HepG2 (cell line): ENCODE data around the gene TPM2. TPM values are rescaled to one million over a fixed set of nuclear protein-coding genes. Genes with fewer than 3 reads are reported as not detected.

Experiments used
- FOXK2 ChIP-seq: fragments of 450-650 bp; IDR thresholded peaks from 2 replicates; pipeline ENCODE4 v1.6.1; 2016
- MEF2D ChIP-seq: sonication (generic); formaldehyde crosslinking; IDR thresholded peaks from 2 replicates; pipeline ENCODE4 v1.5.1; 2020; ENCODE audit warnings: mild to moderate bottlenecking, missing genetic modification reagents
- RBM22 ChIP-seq: fragments of 200-400 bp; formaldehyde crosslinking; optimal IDR thresholded peaks from 2 replicates; pipeline ENCODE3; 2017; ENCODE audit warnings: mild to moderate bottlenecking, low read length, moderate library complexity
- RFXAP ChIP-seq: sonication (generic); formaldehyde crosslinking; IDR thresholded peaks from 2 replicates; pipeline ENCODE4 v1.4.0; 2020; ENCODE audit warnings: missing genetic modification reagents, borderline replicate concordance
- STAG1 ChIP-seq: sonication (generic); formaldehyde crosslinking; IDR thresholded peaks from 2 replicates; pipeline ENCODE4 v1.4.0; 2020; ENCODE audit warnings: missing genetic modification reagents
- ZNF326 ChIP-seq: sonication (generic); formaldehyde crosslinking; IDR thresholded peaks from 2 replicates; pipeline ENCODE4 v1.4.0; 2020; ENCODE audit warnings: missing genetic modification reagents, borderline replicate concordance
- ZNF543 ChIP-seq: sonication (generic); formaldehyde crosslinking; IDR thresholded peaks from 2 replicates; pipeline ENCODE4 v1.4.0; 2020; ENCODE audit warnings: mild to moderate bottlenecking, missing genetic modification reagents
- ZNF788 ChIP-seq: sonication (generic); formaldehyde crosslinking; IDR thresholded peaks from 2 replicates; pipeline ENCODE4 v1.5.0; 2020; ENCODE audit warnings: mild to moderate bottlenecking, missing genetic modification reagents, borderline replicate concordance
- polyA plus RNA-seq, 8 experiments: library from polyadenylated mRNA; depleted of rRNA in 3 of 8; stranded (reverse) in 7 of 8; unstranded in 1 of 8; fragments of >200 nt; fragmentation: Illumina TruSeq in 4 of 8; extraction: Trizol in 4 of 8; gene quantifications; 2 replicates each; pipeline versions ENCODE4 v1.2.1 to v1.2.3, GENCODE V29; 2011 to 2016; ENCODE audit warnings: low read depth in 4 of 8, missing spikeins in 1 of 8, mixed read lengths in 1 of 8; ENCODE audit not compliant: insufficient read depth in 1 of 8
- total RNA-seq, 5 experiments: library from RNA; depleted of rRNA; stranded (reverse); fragments of >200 nt; fragmentation: Illumina TruSeq; extraction: Trizol; gene quantifications; 2 replicates each; pipeline ENCODE4 v1.2.3, GENCODE V29; 2016; ENCODE audit warnings: low read depth in 1 of 5
- TF ChIP-seq, protein P1 (sequence below): sonication (generic); formaldehyde crosslinking; IDR thresholded peaks from 2 replicates; pipeline ENCODE4 v1.5.0; 2020; ENCODE audit warnings: missing genetic modification reagents, mild to moderate bottlenecking, borderline replicate concordance
- TF ChIP-seq, protein P2 (sequence below): fragments of 450-650 bp; IDR thresholded peaks from 2 replicates; pipeline ENCODE4 v1.6.1; 2016
- TF ChIP-seq, protein P3 (sequence below): sonication (generic); formaldehyde crosslinking; IDR thresholded peaks from 2 replicates; pipeline ENCODE4 v1.4.0; 2020; ENCODE audit warnings: missing genetic modification reagents
- TF ChIP-seq, protein P4 (sequence below): IDR thresholded peaks from 2 replicates; pipeline ENCODE4 v1.6.1; 2016; ENCODE audit warnings: low read depth, missing genetic modification reagents, missing compliant biosample characterization
- TF ChIP-seq, protein P5 (sequence below): sonication (generic); formaldehyde crosslinking; IDR thresholded peaks from 2 replicates; pipeline ENCODE4 v1.4.0; 2020; ENCODE audit warnings: missing genetic modification reagents
- TF ChIP-seq, protein P6 (sequence below): sonication (generic); formaldehyde crosslinking; IDR thresholded peaks from 2 replicates; pipeline ENCODE4 v1.5.0; 2020; ENCODE audit warnings: mild to moderate bottlenecking, missing genetic modification reagents, moderate library complexity
- TF ChIP-seq, protein P7 (sequence below): conservative IDR thresholded peaks from 2 replicates; pipeline ENCODE4 v1.6.1; 2018; ENCODE audit warnings: missing genetic modification reagents

Gene TPM2
- total and polyA plus RNA-seq, 2 of the 13 experiments (the other 11 are each of a cell fraction or from before 2014, with no cell fraction given): 3.1 to 10.7 TPM

DNA sequence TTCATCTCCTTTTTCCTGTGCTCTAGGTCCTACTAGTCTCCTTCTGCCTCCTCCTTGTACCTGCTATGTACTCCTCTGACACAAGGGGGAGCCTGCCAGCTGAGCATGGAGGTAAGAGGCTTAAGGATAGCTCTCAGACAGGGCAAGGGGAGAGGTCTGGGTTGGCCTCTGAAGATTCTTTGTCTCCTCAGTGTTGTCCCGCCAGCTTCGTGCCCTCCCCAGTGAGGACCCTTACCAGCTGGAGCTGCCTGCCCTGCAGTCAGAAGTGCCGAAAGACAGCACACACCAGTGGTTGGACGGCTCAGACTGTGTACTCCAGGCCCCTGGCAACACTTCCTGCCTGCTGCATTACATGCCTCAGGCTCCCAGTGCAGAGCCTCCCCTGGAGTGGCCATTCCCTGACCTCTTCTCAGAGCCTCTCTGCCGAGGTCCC is 46.5 kb upstream of the TPM2 start (continued):
- TF ChIP-seq, protein P1, sequence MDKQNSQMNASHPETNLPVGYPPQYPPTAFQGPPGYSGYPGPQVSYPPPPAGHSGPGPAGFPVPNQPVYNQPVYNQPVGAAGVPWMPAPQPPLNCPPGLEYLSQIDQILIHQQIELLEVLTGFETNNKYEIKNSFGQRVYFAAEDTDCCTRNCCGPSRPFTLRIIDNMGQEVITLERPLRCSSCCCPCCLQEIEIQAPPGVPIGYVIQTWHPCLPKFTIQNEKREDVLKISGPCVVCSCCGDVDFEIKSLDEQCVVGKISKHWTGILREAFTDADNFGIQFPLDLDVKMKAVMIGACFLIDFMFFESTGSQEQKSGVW (CRISPR knock-in tag): no peak
- no peak for TF ChIP-seq RFXAP (CRISPR knock-in tag)
- no peak for TF ChIP-seq ZNF326 (CRISPR knock-in tag)
- TF ChIP-seq ZNF543 (CRISPR knock-in tag): no peak
- TF ChIP-seq, protein P2, sequence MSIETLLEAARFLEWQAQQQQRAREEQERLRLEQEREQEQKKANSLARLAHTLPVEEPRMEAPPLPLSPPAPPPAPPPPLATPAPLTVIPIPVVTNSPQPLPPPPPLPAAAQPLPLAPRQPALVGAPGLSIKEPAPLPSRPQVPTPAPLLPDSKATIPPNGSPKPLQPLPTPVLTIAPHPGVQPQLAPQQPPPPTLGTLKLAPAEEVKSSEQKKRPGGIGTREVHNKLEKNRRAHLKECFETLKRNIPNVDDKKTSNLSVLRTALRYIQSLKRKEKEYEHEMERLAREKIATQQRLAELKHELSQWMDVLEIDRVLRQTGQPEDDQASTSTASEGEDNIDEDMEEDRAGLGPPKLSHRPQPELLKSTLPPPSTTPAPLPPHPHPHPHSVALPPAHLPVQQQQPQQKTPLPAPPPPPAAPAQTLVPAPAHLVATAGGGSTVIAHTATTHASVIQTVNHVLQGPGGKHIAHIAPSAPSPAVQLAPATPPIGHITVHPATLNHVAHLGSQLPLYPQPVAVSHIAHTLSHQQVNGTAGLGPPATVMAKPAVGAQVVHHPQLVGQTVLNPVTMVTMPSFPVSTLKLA: no peak
- TF ChIP-seq FOXK2: no peak
- TF ChIP-seq STAG1 (CRISPR knock-in tag): peak; percentile 53
- peak; percentile 73 for TF ChIP-seq RBM22
- TF ChIP-seq, protein P3, sequence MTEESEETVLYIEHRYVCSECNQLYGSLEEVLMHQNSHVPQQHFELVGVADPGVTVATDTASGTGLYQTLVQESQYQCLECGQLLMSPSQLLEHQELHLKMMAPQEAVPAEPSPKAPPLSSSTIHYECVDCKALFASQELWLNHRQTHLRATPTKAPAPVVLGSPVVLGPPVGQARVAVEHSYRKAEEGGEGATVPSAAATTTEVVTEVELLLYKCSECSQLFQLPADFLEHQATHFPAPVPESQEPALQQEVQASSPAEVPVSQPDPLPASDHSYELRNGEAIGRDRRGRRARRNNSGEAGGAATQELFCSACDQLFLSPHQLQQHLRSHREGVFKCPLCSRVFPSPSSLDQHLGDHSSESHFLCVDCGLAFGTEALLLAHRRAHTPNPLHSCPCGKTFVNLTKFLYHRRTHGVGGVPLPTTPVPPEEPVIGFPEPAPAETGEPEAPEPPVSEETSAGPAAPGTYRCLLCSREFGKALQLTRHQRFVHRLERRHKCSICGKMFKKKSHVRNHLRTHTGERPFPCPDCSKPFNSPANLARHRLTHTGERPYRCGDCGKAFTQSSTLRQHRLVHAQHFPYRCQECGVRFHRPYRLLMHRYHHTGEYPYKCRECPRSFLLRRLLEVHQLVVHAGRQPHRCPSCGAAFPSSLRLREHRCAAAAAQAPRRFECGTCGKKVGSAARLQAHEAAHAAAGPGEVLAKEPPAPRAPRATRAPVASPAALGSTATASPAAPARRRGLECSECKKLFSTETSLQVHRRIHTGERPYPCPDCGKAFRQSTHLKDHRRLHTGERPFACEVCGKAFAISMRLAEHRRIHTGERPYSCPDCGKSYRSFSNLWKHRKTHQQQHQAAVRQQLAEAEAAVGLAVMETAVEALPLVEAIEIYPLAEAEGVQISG: no peak
- TF ChIP-seq ZNF788: peak; percentile 23; the same call in 1 of the 2 replicates
- TF ChIP-seq, protein P4, sequence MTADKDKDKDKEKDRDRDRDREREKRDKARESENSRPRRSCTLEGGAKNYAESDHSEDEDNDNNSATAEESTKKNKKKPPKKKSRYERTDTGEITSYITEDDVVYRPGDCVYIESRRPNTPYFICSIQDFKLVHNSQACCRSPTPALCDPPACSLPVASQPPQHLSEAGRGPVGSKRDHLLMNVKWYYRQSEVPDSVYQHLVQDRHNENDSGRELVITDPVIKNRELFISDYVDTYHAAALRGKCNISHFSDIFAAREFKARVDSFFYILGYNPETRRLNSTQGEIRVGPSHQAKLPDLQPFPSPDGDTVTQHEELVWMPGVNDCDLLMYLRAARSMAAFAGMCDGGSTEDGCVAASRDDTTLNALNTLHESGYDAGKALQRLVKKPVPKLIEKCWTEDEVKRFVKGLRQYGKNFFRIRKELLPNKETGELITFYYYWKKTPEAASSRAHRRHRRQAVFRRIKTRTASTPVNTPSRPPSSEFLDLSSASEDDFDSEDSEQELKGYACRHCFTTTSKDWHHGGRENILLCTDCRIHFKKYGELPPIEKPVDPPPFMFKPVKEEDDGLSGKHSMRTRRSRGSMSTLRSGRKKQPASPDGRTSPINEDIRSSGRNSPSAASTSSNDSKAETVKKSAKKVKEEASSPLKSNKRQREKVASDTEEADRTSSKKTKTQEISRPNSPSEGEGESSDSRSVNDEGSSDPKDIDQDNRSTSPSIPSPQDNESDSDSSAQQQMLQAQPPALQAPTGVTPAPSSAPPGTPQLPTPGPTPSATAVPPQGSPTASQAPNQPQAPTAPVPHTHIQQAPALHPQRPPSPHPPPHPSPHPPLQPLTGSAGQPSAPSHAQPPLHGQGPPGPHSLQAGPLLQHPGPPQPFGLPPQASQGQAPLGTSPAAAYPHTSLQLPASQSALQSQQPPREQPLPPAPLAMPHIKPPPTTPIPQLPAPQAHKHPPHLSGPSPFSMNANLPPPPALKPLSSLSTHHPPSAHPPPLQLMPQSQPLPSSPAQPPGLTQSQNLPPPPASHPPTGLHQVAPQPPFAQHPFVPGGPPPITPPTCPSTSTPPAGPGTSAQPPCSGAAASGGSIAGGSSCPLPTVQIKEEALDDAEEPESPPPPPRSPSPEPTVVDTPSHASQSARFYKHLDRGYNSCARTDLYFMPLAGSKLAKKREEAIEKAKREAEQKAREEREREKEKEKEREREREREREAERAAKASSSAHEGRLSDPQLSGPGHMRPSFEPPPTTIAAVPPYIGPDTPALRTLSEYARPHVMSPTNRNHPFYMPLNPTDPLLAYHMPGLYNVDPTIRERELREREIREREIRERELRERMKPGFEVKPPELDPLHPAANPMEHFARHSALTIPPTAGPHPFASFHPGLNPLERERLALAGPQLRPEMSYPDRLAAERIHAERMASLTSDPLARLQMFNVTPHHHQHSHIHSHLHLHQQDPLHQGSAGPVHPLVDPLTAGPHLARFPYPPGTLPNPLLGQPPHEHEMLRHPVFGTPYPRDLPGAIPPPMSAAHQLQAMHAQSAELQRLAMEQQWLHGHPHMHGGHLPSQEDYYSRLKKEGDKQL (CRISPR knock-in tag): no peak
- TF ChIP-seq, protein P5, sequence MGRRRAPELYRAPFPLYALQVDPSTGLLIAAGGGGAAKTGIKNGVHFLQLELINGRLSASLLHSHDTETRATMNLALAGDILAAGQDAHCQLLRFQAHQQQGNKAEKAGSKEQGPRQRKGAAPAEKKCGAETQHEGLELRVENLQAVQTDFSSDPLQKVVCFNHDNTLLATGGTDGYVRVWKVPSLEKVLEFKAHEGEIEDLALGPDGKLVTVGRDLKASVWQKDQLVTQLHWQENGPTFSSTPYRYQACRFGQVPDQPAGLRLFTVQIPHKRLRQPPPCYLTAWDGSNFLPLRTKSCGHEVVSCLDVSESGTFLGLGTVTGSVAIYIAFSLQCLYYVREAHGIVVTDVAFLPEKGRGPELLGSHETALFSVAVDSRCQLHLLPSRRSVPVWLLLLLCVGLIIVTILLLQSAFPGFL (CRISPR knock-in tag): no peak
- TF ChIP-seq, protein P6, sequence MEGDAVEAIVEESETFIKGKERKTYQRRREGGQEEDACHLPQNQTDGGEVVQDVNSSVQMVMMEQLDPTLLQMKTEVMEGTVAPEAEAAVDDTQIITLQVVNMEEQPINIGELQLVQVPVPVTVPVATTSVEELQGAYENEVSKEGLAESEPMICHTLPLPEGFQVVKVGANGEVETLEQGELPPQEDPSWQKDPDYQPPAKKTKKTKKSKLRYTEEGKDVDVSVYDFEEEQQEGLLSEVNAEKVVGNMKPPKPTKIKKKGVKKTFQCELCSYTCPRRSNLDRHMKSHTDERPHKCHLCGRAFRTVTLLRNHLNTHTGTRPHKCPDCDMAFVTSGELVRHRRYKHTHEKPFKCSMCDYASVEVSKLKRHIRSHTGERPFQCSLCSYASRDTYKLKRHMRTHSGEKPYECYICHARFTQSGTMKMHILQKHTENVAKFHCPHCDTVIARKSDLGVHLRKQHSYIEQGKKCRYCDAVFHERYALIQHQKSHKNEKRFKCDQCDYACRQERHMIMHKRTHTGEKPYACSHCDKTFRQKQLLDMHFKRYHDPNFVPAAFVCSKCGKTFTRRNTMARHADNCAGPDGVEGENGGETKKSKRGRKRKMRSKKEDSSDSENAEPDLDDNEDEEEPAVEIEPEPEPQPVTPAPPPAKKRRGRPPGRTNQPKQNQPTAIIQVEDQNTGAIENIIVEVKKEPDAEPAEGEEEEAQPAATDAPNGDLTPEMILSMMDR: peak; percentile 81
- TF ChIP-seq, protein P7, sequence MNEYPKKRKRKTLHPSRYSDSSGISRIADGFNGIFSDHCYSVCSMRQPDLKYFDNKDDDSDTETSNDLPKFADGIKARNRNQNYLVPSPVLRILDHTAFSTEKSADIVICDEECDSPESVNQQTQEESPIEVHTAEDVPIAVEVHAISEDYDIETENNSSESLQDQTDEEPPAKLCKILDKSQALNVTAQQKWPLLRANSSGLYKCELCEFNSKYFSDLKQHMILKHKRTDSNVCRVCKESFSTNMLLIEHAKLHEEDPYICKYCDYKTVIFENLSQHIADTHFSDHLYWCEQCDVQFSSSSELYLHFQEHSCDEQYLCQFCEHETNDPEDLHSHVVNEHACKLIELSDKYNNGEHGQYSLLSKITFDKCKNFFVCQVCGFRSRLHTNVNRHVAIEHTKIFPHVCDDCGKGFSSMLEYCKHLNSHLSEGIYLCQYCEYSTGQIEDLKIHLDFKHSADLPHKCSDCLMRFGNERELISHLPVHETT: no peak
- no peak for TF ChIP-seq MEF2D (CRISPR knock-in tag)
